NCI-H128 (cell line): ENCODE results near the gene EWSR1.
"Not testable (repeated sequence)": the region's sequence is repeated elsewhere in the genome, so short reads cannot be mapped to it uniquely, and the experiment has no call there.

Source experiments
- DNase-seq: peaks from one replicate; lab custom pipeline; 2025; ENCODE audit not compliant: unreplicated experiment; lab: John Stamatoyannopoulos, UW

The EWSR1 gene

GRCh38 chr22:29247891-29248290, 20.2 kb upstream of the EWSR1 start:
- DNase-seq = not testable (repeated sequence)

GRCh38 chr22:29251265-29251664, 16.8 kb upstream of the EWSR1 start:
- no peak for DNase-seq

DNA sequence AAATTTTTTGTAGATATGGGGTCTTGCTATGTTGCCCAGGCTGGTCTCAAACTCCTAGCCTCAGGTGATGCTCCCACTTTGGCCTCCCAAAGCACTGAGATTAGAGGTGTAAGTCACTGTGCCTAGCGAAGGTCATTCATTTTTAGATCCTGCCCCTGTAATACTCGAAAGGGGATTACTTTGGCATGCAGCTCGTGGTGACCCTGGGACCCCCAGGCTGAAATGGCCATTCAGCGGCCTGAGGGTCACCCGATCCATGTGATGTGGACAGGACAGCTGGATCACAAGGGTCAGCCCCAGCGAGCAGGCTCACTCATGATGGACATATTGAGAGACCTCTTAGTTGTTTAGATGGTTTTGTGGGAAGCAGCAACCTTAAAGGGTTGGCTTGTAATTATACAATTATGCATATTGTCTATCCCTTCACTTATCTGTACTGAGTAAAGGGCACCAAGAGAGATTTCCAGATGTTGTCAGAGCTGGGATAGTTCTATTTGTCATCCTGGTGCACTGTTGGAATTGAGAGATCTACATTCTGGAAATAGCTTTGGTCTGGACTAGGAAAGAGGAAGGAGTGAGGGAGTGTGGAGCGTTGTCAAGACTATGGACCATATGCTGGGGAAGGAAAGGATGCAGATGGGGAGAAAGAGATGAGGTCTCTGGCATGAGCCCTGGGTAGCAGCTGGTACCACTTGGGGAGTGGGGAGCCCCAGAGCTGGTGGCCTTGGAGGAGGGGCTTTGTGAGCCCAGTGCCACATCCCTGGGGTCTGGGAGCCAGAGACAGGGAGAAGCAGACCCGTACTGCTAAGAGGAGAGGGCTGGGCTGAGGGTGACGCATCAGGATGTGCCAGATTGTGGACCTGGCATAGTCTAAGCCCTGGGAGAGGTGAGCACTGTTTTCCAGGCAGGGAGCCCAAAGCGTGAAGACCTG, 15.8 kb upstream of the EWSR1 start:
- DNase-seq = no peak

DNA sequence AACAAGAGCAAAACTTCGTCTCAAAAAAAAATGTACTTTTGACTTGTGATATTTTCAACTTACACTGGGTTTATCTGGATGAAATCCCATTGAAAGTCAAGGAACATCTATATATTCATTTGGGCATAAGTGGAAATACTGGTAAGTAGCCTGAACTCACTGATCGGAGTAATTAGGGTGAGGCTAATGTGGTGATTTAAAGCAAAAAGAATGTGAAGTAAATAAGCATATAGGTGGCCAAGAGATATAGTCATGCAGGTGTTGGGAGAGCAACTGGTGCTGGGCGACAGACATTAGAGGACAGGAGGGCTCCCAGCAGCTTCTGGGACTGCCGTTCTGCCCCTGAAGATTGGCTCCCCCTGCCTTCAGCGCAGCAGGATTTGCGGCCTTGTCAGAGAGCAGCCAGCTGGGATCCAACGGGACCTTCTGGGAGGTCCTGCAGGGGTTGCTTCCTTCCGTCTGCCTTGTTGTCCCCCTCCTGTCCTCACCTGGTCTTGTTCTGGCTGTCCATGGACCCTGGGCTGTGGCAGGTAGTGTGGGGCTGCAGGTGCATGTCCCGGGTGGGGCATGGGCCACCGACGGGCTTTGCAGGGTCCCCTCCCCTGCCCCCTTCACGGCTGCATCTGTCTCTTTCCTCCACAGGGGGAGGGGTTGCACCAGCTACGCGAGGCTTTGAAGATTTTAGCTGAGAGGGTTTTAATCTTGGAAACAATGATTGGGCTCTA, 14.3 kb upstream of the EWSR1 start:
- DNase-seq = no peak

- DNase-seq = no peak
These were observed 13.8 kb upstream of the EWSR1 start for GRCh38 chr22:29254286-29254660.

DNA sequence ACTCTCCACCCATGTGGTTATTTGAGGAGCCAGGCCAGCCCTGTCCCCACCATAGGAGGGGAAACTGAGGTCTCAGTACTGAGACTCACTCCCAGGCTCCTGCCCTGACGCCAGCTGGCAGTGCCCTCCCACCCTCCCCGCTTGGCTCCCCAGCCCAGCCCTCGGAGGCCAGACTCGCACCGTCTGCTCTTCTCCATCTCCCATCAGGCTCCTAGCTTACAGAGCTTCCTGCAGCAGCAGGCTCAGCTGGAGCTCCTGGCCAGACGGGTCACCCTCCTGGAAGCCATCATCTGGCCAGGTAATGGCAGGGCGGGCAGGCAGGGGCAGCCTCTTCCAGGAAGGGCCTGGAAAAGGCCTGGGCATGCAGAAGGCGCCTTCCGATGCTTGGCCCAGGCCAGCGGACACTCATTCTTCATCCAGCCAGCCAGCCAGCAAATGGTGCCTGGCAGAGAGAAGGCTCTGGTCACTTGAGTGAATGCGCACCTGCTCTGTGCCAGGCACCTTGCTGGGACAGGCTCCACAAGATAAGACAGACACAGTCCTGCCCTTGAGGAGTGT, 12.9 kb upstream of the EWSR1 start:
- no peak for DNase-seq

GRCh38 chr22:29256606-29257325, 11.3 kb upstream of the EWSR1 start:
- no peak for DNase-seq

- DNase-seq = no peak
These were observed 10.3 kb upstream of the EWSR1 start for GRCh38 chr22:29257751-29258181.

- no peak for DNase-seq
These were observed 9.4 kb upstream of the EWSR1 start for GRCh38 chr22:29258407-29259252.

GRCh38 chr22:29259253-29259899, 8.7 kb upstream of the EWSR1 start:
- no peak for DNase-seq

DNA sequence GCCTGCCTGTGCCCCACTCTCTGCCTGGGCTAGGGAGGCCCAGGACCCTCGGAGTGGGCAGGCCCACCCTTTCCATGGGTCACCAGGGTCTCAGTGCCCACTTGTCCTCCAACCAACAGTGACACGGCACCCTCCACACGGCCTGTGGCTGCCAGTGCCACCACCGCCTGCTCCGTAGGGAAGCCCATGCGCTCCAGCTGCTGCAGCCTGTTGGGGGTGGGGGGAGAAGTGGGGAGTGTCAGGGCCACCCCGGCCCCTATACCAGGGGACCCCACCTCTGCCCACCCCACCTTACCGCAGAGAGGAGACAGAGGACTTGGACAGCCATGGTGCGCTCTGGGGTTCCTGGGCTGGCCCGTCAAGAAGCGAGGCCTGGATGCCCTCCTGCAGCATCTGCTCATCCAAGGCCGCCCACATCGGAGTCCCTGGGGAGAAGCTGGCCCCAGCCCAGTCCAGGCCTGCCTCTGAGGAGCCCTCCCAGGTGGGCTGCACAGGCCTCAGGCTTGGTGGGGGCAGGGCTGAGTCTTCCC, 8.0 kb upstream of the EWSR1 start:
- no peak for DNase-seq

DNA sequence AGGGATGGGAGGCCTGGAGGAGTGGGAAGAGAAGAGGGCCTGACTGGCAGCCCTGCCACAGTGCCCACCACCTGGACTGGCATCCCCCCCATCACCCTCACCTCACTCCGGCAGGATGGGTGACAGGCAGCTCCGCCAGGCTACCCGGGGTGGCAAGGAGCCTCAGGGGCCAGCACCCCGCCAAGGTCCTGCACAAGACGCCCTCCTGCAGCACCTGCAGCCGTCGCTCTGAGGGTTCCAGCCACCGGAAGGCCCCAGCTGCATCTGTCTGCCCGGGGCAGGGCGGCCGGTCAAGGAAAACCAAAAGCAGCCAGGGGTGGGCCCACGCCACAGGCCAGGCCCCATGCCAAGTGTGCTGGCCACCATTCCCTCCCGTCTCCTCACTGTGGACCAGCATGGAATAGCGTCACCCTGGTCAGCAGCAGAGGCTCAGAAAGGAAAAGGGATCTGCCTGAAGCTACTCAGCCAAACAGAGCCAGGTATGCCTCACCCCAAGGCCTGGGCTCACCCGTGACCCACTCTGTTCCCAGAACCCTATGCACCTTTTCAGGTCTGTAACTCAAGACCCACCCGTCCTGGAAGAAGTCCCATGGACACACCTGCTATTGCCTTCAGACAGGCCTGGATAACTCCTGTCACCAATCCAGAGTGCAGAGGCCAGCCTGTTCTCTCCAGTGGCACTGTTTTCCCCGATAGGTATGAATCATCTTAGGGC, 7.3 kb upstream of the EWSR1 start:
- no peak for DNase-seq

DNA sequence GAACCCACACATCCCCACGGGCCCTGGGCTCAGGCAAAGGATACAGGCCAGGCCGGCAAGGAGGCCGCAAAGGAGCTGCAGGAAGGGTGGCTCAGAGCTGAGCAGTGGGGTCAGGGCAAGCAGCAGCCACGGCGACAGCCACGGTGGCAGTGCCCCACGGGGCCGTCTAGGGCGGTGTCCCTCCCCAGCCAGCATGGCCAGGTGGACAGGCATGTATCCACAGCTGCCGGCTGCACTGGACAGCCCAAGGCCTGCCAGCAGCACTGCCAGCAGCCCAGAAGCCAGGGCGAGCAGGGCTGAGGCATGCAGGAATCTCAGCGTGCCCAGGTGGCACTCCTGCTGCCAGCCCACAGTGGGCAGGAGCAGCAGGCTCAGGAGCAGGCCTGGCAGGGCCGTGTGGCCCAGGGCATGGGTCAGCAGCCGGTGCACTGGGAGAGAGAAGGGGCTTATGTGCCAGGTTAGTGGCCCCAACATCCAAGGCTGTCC, 4.2 kb upstream of the EWSR1 start:
- no peak for DNase-seq

- DNase-seq = no peak
These were observed 2.8 kb upstream of the EWSR1 start for GRCh38 chr22:29265305-29265704.

DNA sequence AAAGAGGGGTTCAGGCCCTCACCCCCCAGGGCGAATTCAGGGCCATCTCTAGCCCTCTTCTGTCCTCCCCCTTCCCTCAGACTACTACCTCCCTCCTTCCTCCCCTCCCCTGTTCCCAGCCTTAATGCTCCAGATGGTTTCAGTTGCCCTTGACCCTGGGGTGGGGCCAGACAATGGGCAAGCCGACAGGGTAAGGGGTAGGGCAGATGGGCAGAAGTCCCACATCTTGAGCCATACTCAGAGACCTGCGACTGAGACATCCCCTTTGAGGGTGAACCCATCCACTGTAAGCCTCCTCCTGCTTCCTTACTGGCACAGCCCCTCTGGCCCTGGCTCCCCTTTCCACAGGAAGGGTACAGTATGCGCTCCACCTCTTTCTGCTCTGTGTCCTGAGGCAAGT, 2.1 kb upstream of the EWSR1 start:
- DNase-seq = no peak

- no peak for DNase-seq
These were observed 1.3 kb upstream of the EWSR1 start for GRCh38 chr22:29266564-29267461.

DNA sequence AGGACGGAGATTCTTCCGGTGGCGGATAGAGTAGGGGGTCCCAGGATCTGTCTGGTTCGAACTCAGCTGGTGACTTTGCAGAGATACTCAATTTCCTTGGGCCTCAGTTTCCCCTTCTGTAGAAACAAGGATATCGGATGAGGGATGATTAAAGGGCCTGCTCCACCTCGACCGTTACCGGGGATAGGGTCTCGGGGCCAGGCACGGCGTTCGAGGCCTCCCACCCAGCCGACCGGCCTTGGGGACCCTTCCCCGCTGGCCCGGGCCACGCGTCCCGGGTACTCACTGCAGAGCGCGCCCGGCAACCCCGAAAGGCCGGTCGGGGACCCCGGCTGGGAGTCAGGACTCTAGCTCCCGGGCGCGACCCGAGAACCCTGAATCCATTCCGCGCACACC, 608 bp upstream of the EWSR1 start:
- no peak for DNase-seq
